Measurements from ENCODE around the gene NDUFS5.
"Not testable (repeated sequence)": the region's sequence is repeated elsewhere in the genome, so short reads cannot be mapped to it uniquely, and the experiment has no call there.

NDUFS5 gene

GRCh38 chr1:39051956-39052355, 25.8 kb downstream of the NDUFS5 start:
- TF ChIP-seq, protein P1, sequence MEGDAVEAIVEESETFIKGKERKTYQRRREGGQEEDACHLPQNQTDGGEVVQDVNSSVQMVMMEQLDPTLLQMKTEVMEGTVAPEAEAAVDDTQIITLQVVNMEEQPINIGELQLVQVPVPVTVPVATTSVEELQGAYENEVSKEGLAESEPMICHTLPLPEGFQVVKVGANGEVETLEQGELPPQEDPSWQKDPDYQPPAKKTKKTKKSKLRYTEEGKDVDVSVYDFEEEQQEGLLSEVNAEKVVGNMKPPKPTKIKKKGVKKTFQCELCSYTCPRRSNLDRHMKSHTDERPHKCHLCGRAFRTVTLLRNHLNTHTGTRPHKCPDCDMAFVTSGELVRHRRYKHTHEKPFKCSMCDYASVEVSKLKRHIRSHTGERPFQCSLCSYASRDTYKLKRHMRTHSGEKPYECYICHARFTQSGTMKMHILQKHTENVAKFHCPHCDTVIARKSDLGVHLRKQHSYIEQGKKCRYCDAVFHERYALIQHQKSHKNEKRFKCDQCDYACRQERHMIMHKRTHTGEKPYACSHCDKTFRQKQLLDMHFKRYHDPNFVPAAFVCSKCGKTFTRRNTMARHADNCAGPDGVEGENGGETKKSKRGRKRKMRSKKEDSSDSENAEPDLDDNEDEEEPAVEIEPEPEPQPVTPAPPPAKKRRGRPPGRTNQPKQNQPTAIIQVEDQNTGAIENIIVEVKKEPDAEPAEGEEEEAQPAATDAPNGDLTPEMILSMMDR (IDR thresholded peaks at IDR 0.05; ENCODE audit: extremely low read depth, insufficient read depth, missing control alignments), result no peak
- in situ Hi-C loops (cut with MboI; ENCODE audit: low pct_unique_long_range_greater_than_20kb, low sequenced_read_pairs, unreplicated experiment), result no loop called here
- DNase-seq (ENCODE audit: low spot score), result no peak

DNA sequence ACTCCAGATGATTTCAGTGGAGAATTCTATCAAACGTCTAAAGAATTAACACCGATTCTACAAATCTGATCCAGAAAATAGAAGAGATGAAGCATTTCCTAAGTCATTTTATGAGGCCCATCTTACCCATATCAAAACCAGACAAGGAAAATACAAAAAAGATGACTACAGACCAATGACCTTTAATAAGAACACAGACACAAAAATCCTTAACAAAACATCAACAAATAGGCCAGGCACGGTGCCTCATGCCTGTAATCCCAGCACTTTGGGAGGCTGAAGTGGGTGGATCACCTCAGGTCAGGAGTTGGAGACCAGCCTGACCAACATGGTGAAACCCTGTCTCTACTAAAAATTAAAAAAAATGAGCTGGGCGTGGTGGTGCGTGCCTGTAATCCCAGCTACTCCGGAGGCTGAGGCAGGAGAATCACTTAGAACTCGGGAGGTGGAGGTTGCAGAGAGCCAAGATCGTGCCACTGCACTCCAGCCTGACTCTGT, 29.1 kb downstream of the NDUFS5 start:
- in situ Hi-C loops (cut with MboI; ENCODE audit: low pct_unique_long_range_greater_than_20kb, low sequenced_read_pairs, unreplicated experiment), result not testable (repeated sequence)

DNA sequence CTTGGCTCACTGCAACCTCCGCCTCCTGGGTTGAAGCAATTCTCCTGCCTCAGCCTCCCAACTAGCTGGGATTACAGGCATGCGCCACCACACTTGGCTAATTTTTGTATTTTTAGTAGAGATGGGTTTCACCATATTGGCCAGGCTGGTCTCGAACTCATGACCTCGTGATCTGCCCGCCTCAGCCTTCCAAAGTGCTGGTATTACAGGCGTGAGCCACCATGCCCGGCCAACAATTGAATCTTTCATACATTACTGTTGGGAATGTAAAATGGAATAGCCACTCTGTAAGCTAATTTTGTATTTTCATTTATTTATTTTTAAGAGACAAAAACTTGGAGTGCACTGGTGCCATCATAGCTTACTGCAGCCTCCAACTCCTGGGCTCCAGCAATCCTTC, 35.4 kb downstream of the NDUFS5 start:
- in situ Hi-C loops (cut with MboI; ENCODE audit: low pct_unique_long_range_greater_than_20kb, low sequenced_read_pairs, unreplicated experiment); DNase-seq (ENCODE audit: low spot score): not testable (repeated sequence)

More for the DNA sequence above, 29.1 kb downstream of the NDUFS5 start:
- DNase-seq (ENCODE audit: low spot score), result not testable (repeated sequence)

GRCh38 chr1:39061951-39062350, 35.8 kb downstream of the NDUFS5 start:
- DNase-seq (ENCODE audit: low spot score), result no peak
- in situ Hi-C loops (cut with MboI; ENCODE audit: low pct_unique_long_range_greater_than_20kb, low sequenced_read_pairs, unreplicated experiment), result no loop called here
- TF ChIP-seq, protein P1 (IDR thresholded peaks at IDR 0.05; ENCODE audit: extremely low read depth, insufficient read depth, missing control alignments), result no peak

DNA sequence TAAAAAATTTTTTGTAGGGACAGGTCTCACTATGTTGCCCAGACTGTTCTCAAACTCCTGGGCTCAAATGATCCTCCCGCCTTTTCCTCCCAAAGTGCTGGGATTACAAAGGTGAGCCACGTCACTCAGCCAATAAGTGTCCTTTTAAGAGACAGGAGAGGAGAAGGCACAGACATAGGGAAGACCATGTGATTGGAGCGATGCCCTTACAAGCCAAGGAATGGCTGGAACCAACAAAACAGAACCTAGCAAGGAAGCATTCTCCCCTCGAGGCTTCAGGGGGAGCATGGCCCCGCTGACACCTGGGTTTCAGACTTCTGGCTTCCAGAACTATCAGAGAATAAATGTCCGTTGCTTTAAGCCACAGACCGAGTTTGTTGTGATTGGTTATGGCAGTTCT, 37.0 kb downstream of the NDUFS5 start:
- in situ Hi-C loops (cut with MboI; ENCODE audit: low pct_unique_long_range_greater_than_20kb, low sequenced_read_pairs, unreplicated experiment), result no loop called here

DNA sequence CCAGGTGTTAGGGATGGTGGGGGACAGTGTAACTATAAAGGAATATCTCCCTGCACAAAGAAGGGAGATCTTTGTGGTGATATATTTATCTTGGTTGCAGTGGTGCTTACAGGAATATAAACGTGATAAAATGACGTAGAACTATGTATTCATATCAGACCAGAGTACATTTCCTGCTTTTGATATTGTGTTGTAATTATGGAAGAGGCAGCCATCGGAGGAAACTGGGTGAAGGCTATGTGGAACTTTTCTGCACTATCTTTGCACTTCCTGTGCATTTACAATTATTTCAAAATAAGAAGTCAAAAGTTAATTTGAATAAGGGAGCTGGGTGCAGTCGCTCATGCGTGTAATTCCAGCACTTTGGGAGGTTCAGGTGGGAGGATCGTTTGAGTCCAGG, 37.6 kb downstream of the NDUFS5 start:
- DNase-seq (ENCODE audit: low spot score), result no peak
- in situ Hi-C loops (cut with MboI; ENCODE audit: low pct_unique_long_range_greater_than_20kb, low sequenced_read_pairs, unreplicated experiment), result no loop called here
- TF ChIP-seq, protein P1 (IDR thresholded peaks at IDR 0.05; ENCODE audit: extremely low read depth, insufficient read depth, missing control alignments), result no peak

More for the DNA sequence above, 37.0 kb downstream of the NDUFS5 start:
- DNase-seq (ENCODE audit: low spot score), result no peak
- TF ChIP-seq, protein P1 (IDR thresholded peaks at IDR 0.05; ENCODE audit: extremely low read depth, insufficient read depth, missing control alignments), result no peak

DNA sequence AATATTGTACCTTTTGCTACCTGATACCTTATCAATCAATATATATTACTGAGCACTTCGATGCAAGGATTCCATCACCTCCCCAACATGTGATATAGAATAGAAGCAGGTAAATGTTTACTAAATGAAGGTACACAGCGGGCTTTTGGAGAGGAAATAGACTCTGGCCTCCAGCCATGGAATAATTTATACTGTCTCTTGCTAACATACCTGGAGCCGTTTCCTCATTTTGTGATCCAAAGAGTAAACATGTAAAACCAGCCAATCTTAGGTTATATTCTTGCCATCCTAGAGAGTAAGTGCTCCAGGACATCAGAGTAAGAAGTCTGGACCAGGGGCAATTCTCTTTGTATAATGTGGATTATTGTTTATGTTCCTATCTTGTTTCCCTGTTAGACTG, 39.4 kb downstream of the NDUFS5 start:
- in situ Hi-C loops (cut with MboI; ENCODE audit: low pct_unique_long_range_greater_than_20kb, low sequenced_read_pairs, unreplicated experiment), result no loop called here
- no peak for DNase-seq (ENCODE audit: low spot score)
- TF ChIP-seq, protein P1 (IDR thresholded peaks at IDR 0.05; ENCODE audit: extremely low read depth, insufficient read depth, missing control alignments), result no peak

- in situ Hi-C loops (cut with MboI; ENCODE audit: low pct_unique_long_range_greater_than_20kb, low sequenced_read_pairs, unreplicated experiment); DNase-seq (ENCODE audit: low spot score): not testable (repeated sequence)
Observed at GRCh38 chr1:39068227-39068626, 42.1 kb downstream of the NDUFS5 start.

DNA sequence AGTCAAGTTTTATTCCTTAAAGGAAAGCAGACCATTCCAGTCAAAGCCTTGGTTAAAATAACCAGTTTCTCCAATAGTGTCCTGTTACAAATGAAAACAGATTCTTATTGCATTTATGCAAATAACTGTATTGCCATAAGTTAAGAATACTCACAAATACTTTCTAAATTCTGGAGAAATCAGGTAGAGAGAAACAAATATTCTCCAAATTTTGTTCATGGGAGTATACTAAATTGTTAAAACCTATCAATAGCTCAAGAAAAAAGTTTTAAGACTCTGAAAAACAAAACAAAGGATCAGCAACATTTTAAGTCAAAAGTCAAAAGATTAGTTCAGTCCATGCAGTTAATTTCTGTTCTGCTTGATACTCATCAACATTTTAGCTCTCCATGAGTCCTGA, 45.4 kb downstream of the NDUFS5 start:
- in situ Hi-C loops (cut with MboI; ENCODE audit: low pct_unique_long_range_greater_than_20kb, low sequenced_read_pairs, unreplicated experiment); DNase-seq (ENCODE audit: low spot score): not testable (repeated sequence)

Measured in GM13977 (cell line).